Choroid plexus epithelial cell (primary cell): ENCODE measurements around the gene ZNF143.

Experiments
- DNase-seq: peaks from one replicate; pipeline ENCODE4 v3.0.0-alpha.2; 2010; ENCODE audit warnings: low read depth
- H3K4me3 ChIP-seq: 2 replicates; pipeline ENCODE4 v1.5.1; 2011; ENCODE audit warnings: low read depth, mild to moderate bottlenecking, control low read depth, low read length, moderate library complexity
- CTCF ChIP-seq: conservative IDR thresholded peaks from 2 replicates; pipeline ENCODE4 v1.5.1; 2011; ENCODE audit warnings: low read depth, mild to moderate bottlenecking, control low read depth, inconsistent platforms, low read length, moderate library complexity

Gene ZNF143

GRCh38 chr11:9529334-9529650 is 68.5 kb downstream of the ZNF143 start:
- DNase-seq: no peak
- TF ChIP-seq CTCF: no peak
- no peak overlapping the region for H3K4me3 ChIP-seq

- no peak for TF ChIP-seq CTCF
- DNase-seq: no peak
- no peak overlapping the region for H3K4me3 ChIP-seq
Measured at GRCh38 chr11:9530020-9530621, 69.3 kb downstream of the ZNF143 start.

- TF ChIP-seq CTCF: no peak
- no peak overlapping the region for H3K4me3 ChIP-seq
Measured at GRCh38 chr11:9530901-9531625, 70.3 kb downstream of the ZNF143 start.

GRCh38 chr11:9533058-9533457 is 72.2 kb downstream of the ZNF143 start:
- no peak for TF ChIP-seq CTCF
- DNase-seq: no peak
- H3K4me3 ChIP-seq: no peak overlapping the region

More at GRCh38 chr11:9530901-9531625, 70.3 kb downstream of the ZNF143 start:
- DNase-seq: no peak

- DNase-seq: no peak
- no peak for TF ChIP-seq CTCF
- no peak overlapping the region for H3K4me3 ChIP-seq
Measured at GRCh38 chr11:9533736-9534473, 73.1 kb downstream of the ZNF143 start.

GRCh38 chr11:9535189-9535781 is 74.5 kb downstream of the ZNF143 start:
- DNase-seq: peak; percentile 66
- no peak overlapping the region for H3K4me3 ChIP-seq
- TF ChIP-seq CTCF: peak; percentile 87
